GM23338 (cell line): Measurements from ENCODE around the gene EDA. TPM values are rescaled to one million over a fixed set of nuclear protein-coding genes. Genes with fewer than 3 reads are reported as not detected.

ENCODE experiments used
- ATAC-seq: fragments of 200-7000 bp; cut with Tn5 transposase; 3 replicates; pipeline ENCODE4 v1.9.1; 2020
- DNase-seq: peaks from one replicate; pipeline ENCODE4 v3.0.0-alpha.2; 2015; ENCODE audit warnings: low spot score
- H2AFZ ChIP-seq: fragments of 200-600 bp; sonication (generic); 2 replicates; pipeline ENCODE4 v1.8.0; 2016; ENCODE audit warnings: antibody characterized with exemption, mild to moderate bottlenecking, moderate library complexity
- H3F3A ChIP-seq: fragments of 200-600 bp; sonication (generic); replicated peaks from 2 replicates; pipeline ENCODE4 v1.8.0; 2017; ENCODE audit warnings: antibody characterized with exemption, mixed run types, low read depth
- H3K27ac ChIP-seq: fragments of 200-600 bp; sonication (generic); 2 replicates; pipeline ENCODE4 v1.6.1; 2016; ENCODE audit warnings: low read depth
- H3K27me3 ChIP-seq: fragments of 200-600 bp; sonication (generic); 2 replicates; pipeline ENCODE4 v1.8.0; 2016; ENCODE audit warnings: mild to moderate bottlenecking, mixed run types, moderate library complexity; ENCODE audit not compliant: insufficient read depth
- H3K36me3 ChIP-seq: fragments of 200-600 bp; sonication (generic); 2 replicates; pipeline ENCODE4 v1.8.0; 2016; ENCODE audit warnings: mild to moderate bottlenecking; ENCODE audit not compliant: insufficient read depth
- H3K4me1 ChIP-seq: fragments of 200-600 bp; sonication (generic); 2 replicates; pipeline ENCODE4 v1.8.0; 2016; ENCODE audit warnings: mild to moderate bottlenecking, moderate library complexity; ENCODE audit not compliant: insufficient read depth
- H3K4me2 ChIP-seq: fragments of 200-600 bp; sonication (generic); 2 replicates; pipeline ENCODE4 v1.7.1; 2017; ENCODE audit warnings: mixed run types
- H3K4me3 ChIP-seq: fragments of 200-600 bp; sonication (generic); 2 replicates; pipeline ENCODE4 v1.6.1; 2016; ENCODE audit warnings: mixed run types
- H3K79me2 ChIP-seq: fragments of 200-600 bp; sonication (generic); replicated peaks from 2 replicates; pipeline ENCODE4 v1.8.0; 2017; ENCODE audit warnings: mild to moderate bottlenecking; ENCODE audit not compliant: insufficient read depth
- H3K9me2 ChIP-seq: fragments of 200-600 bp; sonication (generic); 2 replicates; pipeline ENCODE4 v1.8.0; 2017; ENCODE audit not compliant: insufficient read depth
- H4K20me1 ChIP-seq: fragments of 200-600 bp; sonication (generic); replicated peaks from 2 replicates; pipeline ENCODE4 v1.8.0; 2017; ENCODE audit warnings: mild to moderate bottlenecking; ENCODE audit not compliant: insufficient read depth
- H3K27ac Mint-ChIP-seq: 2 replicates; pipeline ENCODE4 v1.8.0; 2020; ENCODE audit warnings: inconsistent platforms, mild to moderate bottlenecking, moderate library complexity, mixed read lengths
- H3K27me3 Mint-ChIP-seq: 3 replicates; pipeline ENCODE4 v1.8.0; 2022; ENCODE audit warnings: low read depth, mild to moderate bottlenecking, moderate library complexity, mixed read lengths, inconsistent platforms; ENCODE audit not compliant: insufficient read depth, poor library complexity
- H3K36me3 Mint-ChIP-seq: 3 replicates; pipeline ENCODE4 v1.8.0; 2021; ENCODE audit warnings: low read depth, mild to moderate bottlenecking, inconsistent platforms, moderate library complexity, mixed read lengths
- H3K4me1 Mint-ChIP-seq: 3 replicates; pipeline ENCODE4 v1.8.0; 2020; ENCODE audit warnings: mild to moderate bottlenecking, inconsistent platforms, mixed read lengths
- H3K4me3 Mint-ChIP-seq: 3 replicates; pipeline ENCODE4 v1.8.0; 2021; ENCODE audit warnings: moderate library complexity, mild to moderate bottlenecking, inconsistent platforms, mixed read lengths
- H3K9me3 Mint-ChIP-seq: 3 replicates; pipeline ENCODE4 v1.8.0; 2020; ENCODE audit warnings: moderate library complexity, mild to moderate bottlenecking, inconsistent platforms, mixed read lengths
- CTCF ChIP-seq, 2 experiments: fragments of 200-600 bp in 1 of 2; sonication (generic) in 1 of 2; conservative IDR thresholded peaks; 2 replicates each; pipeline versions ENCODE4 v1.5.1 to v1.6.1; 2016 to 2017; ENCODE audit warnings: antibody characterized with exemption in 2 of 2, low read depth in 2 of 2, mild to moderate bottlenecking in 2 of 2, moderate library complexity in 1 of 2
- EZH2 ChIP-seq: fragments of 200-600 bp; sonication (generic); IDR thresholded peaks from one replicate; pipeline ENCODE4 v1.8.0; 2017; ENCODE audit warnings: antibody characterized with exemption, mild to moderate bottlenecking, low read depth; ENCODE audit not compliant: unreplicated experiment
- EZH2phosphoT487 ChIP-seq: fragments of 200-600 bp; sonication (generic); IDR thresholded peaks from one replicate; pipeline ENCODE4 v1.8.1; 2018; ENCODE audit warnings: antibody characterized with exemption; ENCODE audit not compliant: unreplicated experiment
- NANOG ChIP-seq: IDR thresholded peaks from 2 replicates; pipeline ENCODE4 v1.6.1; 2016; ENCODE audit warnings: antibody characterized with exemption, borderline replicate concordance
- REST ChIP-seq: IDR thresholded peaks from one replicate; pipeline ENCODE4 v1.6.1; 2018; ENCODE audit warnings: antibody characterized with exemption; ENCODE audit not compliant: unreplicated experiment
- ZNF114 ChIP-seq: fragments of 250-450 bp; sonication (Bioruptor Pico); IDR thresholded peaks from 2 replicates; pipeline ENCODE4 v1.5.0; 2020; ENCODE audit warnings: mild to moderate bottlenecking, moderate library complexity
- ZNF462 ChIP-seq: fragments of 250-450 bp; sonication (Bioruptor Pico); IDR thresholded peaks from 2 replicates; pipeline ENCODE4 v1.5.0; 2020; ENCODE audit warnings: mild to moderate bottlenecking, moderate library complexity
- polyA plus RNA-seq: library from polyadenylated mRNA; unstranded; fragments of >200 nt; fragmentation: Nextera tagmentation; extraction: Ambion mirVana; gene quantifications from 2 replicates; pipeline ENCODE4 v1.2.1, GENCODE V29; 2016
- total RNA-seq: library from RNA; depleted of rRNA; stranded (reverse); fragments of >200 nt; shearing (Covaris generic); gene quantifications from 2 replicates; pipeline ENCODE4 v1.2.3, GENCODE V29; 2014

The EDA gene
- total and polyA plus RNA-seq, 2 experiments from 2014 or later: 6.6 to 19.6 TPM

DNA sequence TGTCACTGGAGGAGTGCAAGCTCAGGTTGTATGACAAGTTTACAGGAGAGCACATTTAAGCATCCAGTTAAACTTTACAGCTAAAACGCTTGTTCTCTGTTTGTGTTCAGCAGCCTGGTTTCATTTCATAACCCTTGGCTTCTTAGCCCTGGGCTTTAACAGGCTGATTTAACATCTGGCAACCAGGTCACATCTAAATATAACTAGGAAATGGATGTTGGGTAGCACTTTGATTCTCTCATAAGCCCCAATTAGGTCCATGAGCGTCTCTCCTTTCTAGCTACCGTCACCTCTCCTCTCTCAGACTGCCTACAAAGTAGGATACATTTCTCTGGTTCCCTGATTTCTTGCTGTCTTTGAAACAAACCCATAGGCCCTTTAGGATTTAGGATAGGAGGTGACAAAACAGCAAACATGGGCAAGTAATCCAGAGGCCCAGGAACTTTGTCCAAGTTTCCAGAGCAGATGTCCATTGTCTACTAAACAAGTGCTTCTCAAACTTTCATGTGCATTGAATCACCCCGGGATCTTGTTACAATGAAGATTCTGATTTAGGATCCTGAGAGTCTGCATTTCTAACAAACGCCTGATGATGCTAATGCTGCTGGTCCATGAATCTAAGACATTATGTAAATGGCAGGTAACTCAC is 468.8 kb downstream of the EDA start:
- Mint-ChIP-seq H3K36me3 (no peaks in the 10 kb centered on the region), H3K27me3 (peaks cover 3% of the 10 kb centered on the region), H3K9me3 (no peaks in the 10 kb centered on the region), H3K27ac (no peak overlapping the region), H3K4me1 (peaks cover 6% of the 10 kb centered on the region; the same call in 1 of the 3 replicates), H3K4me3 (no peak overlapping the region)
- no peaks in the 10 kb centered on the region for H4K20me1 ChIP-seq
- no peak overlapping the region for H3K4me3 ChIP-seq
- H3K36me3 ChIP-seq: no peaks in the 10 kb centered on the region
- no peaks in the 10 kb centered on the region for H3F3A ChIP-seq
- no peak overlapping the region for H2AFZ ChIP-seq
- no peaks in the 10 kb centered on the region for H3K9me2 ChIP-seq
- ATAC-seq (no peak), DNase-seq (no peak)
- no peaks in the 10 kb centered on the region for H3K79me2 ChIP-seq
- no peak for TF ChIP-seq ZNF114 (CRISPR knock-in tag)
- H3K27ac ChIP-seq: no peak overlapping the region
- peaks cover 5% of the 10 kb centered on the region for H3K4me1 ChIP-seq
- H3K27me3 ChIP-seq: no peaks in the 10 kb centered on the region
- H3K4me2 ChIP-seq: no peak overlapping the region

DNA sequence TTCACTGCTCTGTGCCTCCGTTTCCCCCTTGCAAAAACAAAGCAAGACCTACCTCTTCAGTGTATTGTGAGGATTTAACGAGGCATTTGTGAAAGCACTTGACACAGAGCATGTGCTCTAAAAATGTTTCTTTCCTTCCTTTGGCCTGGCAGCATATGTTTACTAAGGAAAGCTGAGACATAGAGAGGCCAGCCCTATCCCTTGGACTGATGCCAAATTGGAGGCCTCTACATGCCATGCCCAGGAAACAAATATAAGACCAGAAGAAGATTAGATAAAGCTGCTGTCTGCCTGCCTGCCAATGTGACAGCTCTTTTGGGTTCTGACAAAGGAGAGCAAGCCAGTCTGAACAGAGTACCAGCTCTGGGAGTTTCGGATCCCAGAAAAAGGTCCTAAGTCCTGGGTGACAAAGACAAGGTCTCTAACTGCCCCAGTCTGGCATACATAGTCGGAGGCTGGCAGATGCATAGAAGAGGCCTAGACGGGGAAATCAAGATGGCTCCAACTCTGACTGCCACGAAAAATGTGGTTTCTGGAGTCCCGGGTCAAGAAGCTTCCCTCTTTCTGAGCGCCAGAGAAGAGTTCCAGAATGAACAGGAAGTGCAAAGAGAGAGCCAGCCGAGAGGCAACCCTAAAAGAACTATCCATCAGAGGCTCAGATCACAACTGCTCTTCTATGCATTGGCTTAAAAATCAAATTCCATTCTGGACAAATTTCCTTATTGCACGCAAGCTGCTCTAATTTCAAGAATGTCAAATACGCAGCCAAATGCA is 472.1 kb downstream of the EDA start:
- Mint-ChIP-seq H3K4me3 (no peak overlapping the region), H3K27me3 (peaks cover 3% of the 10 kb centered on the region), H3K9me3 (no peaks in the 10 kb centered on the region), H3K36me3 (no peaks in the 10 kb centered on the region), H3K4me1 (peaks cover 6% of the 10 kb centered on the region; the same call in 1 of the 3 replicates), H3K27ac (no peak overlapping the region)
- H3K27me3 ChIP-seq: no peaks in the 10 kb centered on the region
- ATAC-seq (no peak), DNase-seq (no peak)
- H4K20me1 ChIP-seq: no peaks in the 10 kb centered on the region
- H3K4me2 ChIP-seq: no peak overlapping the region
- no peaks in the 10 kb centered on the region for H3K79me2 ChIP-seq
- no peak overlapping the region for H3K27ac ChIP-seq
- peaks cover 5% of the 10 kb centered on the region for H3K4me1 ChIP-seq
- no peak for TF ChIP-seq REST
- no peak for TF ChIP-seq EZH2
- TF ChIP-seq ZNF462 (CRISPR knock-in tag): no peak
- TF ChIP-seq CTCF (conservative IDR thresholded peaks at IDR 0.05; ENCODE audit: low read depth in 2 of 2): no peak
- no peak for TF ChIP-seq EZH2phosphoT487
- no peak for TF ChIP-seq NANOG
- no peaks in the 10 kb centered on the region for H3K36me3 ChIP-seq
- H3F3A ChIP-seq: no peaks in the 10 kb centered on the region
- no peak overlapping the region for H3K4me3 ChIP-seq
- no peak overlapping the region for H2AFZ ChIP-seq
- H3K9me2 ChIP-seq: no peaks in the 10 kb centered on the region
